HFFc6 (cell line): Measurements from ENCODE around the gene ALK. TPM values are rescaled to one million over a fixed set of nuclear protein-coding genes. Genes with fewer than 3 reads are reported as not detected.

Experiments used
- DNase-seq: peaks from one replicate; pipeline ENCODE4 v3.0.0-alpha.2; 2018
- H3K27ac Mint-ChIP-seq: 2 replicates; pipeline ENCODE4 v1.8.0; 2020; ENCODE audit warnings: mild to moderate bottlenecking, mixed read lengths
- H3K27me3 Mint-ChIP-seq: 2 replicates; pipeline ENCODE4 v1.8.0; 2021; ENCODE audit warnings: mild to moderate bottlenecking, moderate library complexity, mixed read lengths; ENCODE audit not compliant: insufficient read depth
- H3K36me3 Mint-ChIP-seq: 2 replicates; pipeline ENCODE4 v1.8.0; 2021; ENCODE audit warnings: low read depth, mixed read lengths
- H3K4me1 Mint-ChIP-seq: 2 replicates; pipeline ENCODE4 v1.8.0; 2020; ENCODE audit warnings: low read depth, mixed read lengths
- H3K4me3 Mint-ChIP-seq: 2 replicates; pipeline ENCODE4 v1.8.0; 2020; ENCODE audit warnings: mild to moderate bottlenecking, moderate library complexity, mixed read lengths
- H3K9me3 Mint-ChIP-seq: 2 replicates; pipeline ENCODE4 v1.8.0; 2020; ENCODE audit warnings: mild to moderate bottlenecking, mixed read lengths
- CTCF ChIP-seq: fragments of 200-600 bp; sonication (generic); IDR thresholded peaks from 2 replicates; pipeline ENCODE4 v1.5.0; 2021; ENCODE audit warnings: antibody characterized with exemption, mild to moderate bottlenecking
- total RNA-seq, 6 experiments: library from RNA; stranded (reverse); fragmentation: NEBNext Ultra II Directional; extraction: Animal tissue kit (Norgen Biotek cat#: 25700); gene quantifications; 2 replicates in 1 of 6; 3 replicates in 5 of 6; pipeline ENCODE4 v1.2.3, GENCODE V29; 2021

The ALK gene
- total RNA-seq, 6 experiments from 2014 or later: not detected

GRCh38 chr2:29420999-29421782, 500.2 kb downstream of the ALK start:
- H3K36me3 Mint-ChIP-seq: no peaks in the 10 kb centered on the region
- peaks cover 18% of the 10 kb centered on the region for H3K27me3 Mint-ChIP-seq
- no peak for TF ChIP-seq CTCF
- H3K9me3 Mint-ChIP-seq: no peaks in the 10 kb centered on the region
- no peak overlapping the region for H3K27ac Mint-ChIP-seq
- DNase-seq: no peak
- peaks cover 6% of the 10 kb centered on the region for H3K4me1 Mint-ChIP-seq
- H3K4me3 Mint-ChIP-seq: no peak overlapping the region

- no peak for TF ChIP-seq CTCF
- Mint-ChIP-seq H3K27me3 (peaks cover 22% of the 10 kb centered on the region), H3K9me3 (no peaks in the 10 kb centered on the region)
These were observed 500.9 kb downstream of the ALK start for GRCh38 chr2:29420464-29420863.

GRCh38 chr2:29417630-29418029, 503.8 kb downstream of the ALK start:
- TF ChIP-seq CTCF: no peak
- H3K4me1 Mint-ChIP-seq: peaks cover 6% of the 10 kb centered on the region
- DNase-seq: no peak

More at GRCh38 chr2:29420464-29420863, 500.9 kb downstream of the ALK start:
- no peaks in the 10 kb centered on the region for H3K36me3 Mint-ChIP-seq
- no peak overlapping the region for H3K4me3 Mint-ChIP-seq
- no peak for DNase-seq
- H3K27ac Mint-ChIP-seq: no peak overlapping the region
- peaks cover 6% of the 10 kb centered on the region for H3K4me1 Mint-ChIP-seq

DNA sequence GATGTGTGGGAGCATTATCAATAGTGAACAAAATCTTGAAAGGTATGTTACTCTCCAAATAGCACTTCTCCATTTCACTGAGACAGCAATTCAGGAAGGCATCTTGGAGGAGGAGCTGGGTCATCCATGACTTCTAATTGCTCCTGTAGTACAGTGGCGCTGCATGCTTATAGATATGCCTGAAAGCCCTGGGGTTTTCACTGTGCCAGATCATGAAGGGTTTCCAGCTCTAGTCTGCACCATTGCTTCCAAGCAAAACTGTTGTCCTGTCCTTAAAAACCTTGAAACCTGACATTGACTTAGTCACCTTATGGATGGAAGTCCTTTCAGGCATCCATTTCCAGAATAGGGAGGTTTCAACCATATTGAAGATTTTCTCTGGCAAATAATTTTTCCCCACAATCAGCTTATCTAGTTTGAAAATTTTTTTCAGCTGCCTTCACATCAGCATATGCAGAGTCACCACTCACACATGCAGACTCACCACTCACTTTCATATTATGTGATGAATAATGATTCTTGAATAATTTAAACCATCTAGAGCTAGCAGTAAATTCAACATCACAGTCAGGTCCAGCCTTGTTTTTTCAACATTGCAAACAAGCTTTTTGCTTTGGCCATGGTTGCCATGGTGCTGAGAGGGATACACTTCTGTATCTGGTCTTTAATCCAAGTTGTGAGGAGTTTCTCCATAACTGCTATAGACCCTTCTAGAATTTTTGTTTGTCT, 509.0 kb downstream of the ALK start:
- no peaks in the 10 kb centered on the region for H3K9me3 Mint-ChIP-seq
- H3K36me3 Mint-ChIP-seq: no peaks in the 10 kb centered on the region
- no peak overlapping the region for H3K27ac Mint-ChIP-seq
- H3K4me1 Mint-ChIP-seq: no peaks in the 10 kb centered on the region
- peaks cover 17% of the 10 kb centered on the region; the same call in 1 of the 2 replicates for H3K27me3 Mint-ChIP-seq
- no peak for DNase-seq
- no peak for TF ChIP-seq CTCF
- H3K4me3 Mint-ChIP-seq: no peak overlapping the region

More at GRCh38 chr2:29417630-29418029, 503.8 kb downstream of the ALK start:
- no peaks in the 10 kb centered on the region for H3K36me3 Mint-ChIP-seq
- peaks cover 19% of the 10 kb centered on the region for H3K27me3 Mint-ChIP-seq
- no peak overlapping the region for H3K27ac Mint-ChIP-seq
- no peak overlapping the region for H3K4me3 Mint-ChIP-seq
- no peaks in the 10 kb centered on the region for H3K9me3 Mint-ChIP-seq

- Mint-ChIP-seq H3K27ac (no peak overlapping the region), H3K36me3 (no peaks in the 10 kb centered on the region), H3K4me3 (no peak overlapping the region; the same call in 1 of the 2 replicates), H3K4me1 (no peaks in the 10 kb centered on the region), H3K27me3 (peaks cover 10% of the 10 kb centered on the region; the same call in 1 of the 2 replicates), H3K9me3 (no peaks in the 10 kb centered on the region)
- DNase-seq: no peak
- TF ChIP-seq CTCF: no peak
These were observed 515.7 kb downstream of the ALK start for GRCh38 chr2:29405707-29406106.
